ENCODE measurements around the gene TOMM40.
"Not testable (repeated sequence)": the region's sequence is repeated elsewhere in the genome, so short reads cannot be mapped to it uniquely, and the experiment has no call there.

TOMM40 gene

GRCh38 chr19:44897835-44898234, 6.8 kb downstream of the TOMM40 start:
- DNase-seq (ENCODE audit: low read depth) = no peak

- DNase-seq (ENCODE audit: low read depth) = no peak
Measured at GRCh38 chr19:44900328-44901244, 9.5 kb downstream of the TOMM40 start.

GRCh38 chr19:44903216-44903601, 12.2 kb downstream of the TOMM40 start:
- no peak for DNase-seq (ENCODE audit: low read depth)

DNA sequence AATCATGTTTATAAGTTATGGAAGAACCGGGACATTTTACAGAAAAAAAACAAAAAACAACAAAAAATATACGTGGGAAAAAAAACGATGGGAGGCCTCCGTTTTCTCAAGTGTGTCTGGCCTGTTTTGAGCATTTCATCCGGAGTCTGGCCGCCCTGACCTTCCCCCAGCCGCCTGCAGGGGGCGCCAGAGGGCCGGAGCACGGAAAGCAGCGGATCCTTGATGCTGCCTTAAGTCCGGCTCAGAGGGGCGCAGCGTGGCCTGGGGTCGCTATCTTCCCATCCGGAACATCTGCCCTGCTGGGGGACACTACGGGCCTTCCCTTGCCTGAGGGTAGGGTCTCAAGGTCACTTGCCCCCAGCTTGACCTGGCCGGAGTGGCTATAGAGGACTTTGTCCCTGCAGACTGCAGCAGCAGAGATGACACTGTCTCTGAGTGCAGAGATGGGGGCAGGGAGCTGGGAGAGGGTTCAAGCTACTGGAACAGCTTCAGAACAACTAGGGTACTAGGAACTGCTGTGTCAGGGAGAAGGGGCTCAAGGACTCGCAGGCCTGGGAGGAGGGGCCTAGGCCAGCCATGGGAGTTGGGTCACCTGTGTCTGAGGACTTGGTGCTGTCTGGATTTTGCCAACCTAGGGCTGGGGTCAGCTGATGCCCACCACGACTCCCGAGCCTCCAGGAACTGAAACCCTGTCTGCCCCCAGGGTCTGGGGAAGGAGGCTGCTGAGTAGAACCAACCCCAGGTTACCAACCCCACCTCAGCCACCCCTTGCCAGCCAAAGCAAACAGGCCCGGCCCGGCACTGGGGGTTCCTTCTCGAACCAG, 12.8 kb downstream of the TOMM40 start:
- DNase-seq (ENCODE audit: low read depth) = peak; percentile 42

GRCh38 chr19:44904426-44904994, 13.5 kb downstream of the TOMM40 start:
- DNase-seq (ENCODE audit: low read depth) = no peak

GRCh38 chr19:44905437-44906160, 14.5 kb downstream of the TOMM40 start, which contains the start of gene APOE:
Gene APOE, plus strand, starts transcription at chr19:44905796. Its CDS starts 829 bp downstream, at chr19:44906625.
- DNase-seq (ENCODE audit: low read depth) = no peak

GRCh38 chr19:44907613-44908012, 16.6 kb downstream of the TOMM40 start:
- no peak for DNase-seq (ENCODE audit: low read depth)

DNA sequence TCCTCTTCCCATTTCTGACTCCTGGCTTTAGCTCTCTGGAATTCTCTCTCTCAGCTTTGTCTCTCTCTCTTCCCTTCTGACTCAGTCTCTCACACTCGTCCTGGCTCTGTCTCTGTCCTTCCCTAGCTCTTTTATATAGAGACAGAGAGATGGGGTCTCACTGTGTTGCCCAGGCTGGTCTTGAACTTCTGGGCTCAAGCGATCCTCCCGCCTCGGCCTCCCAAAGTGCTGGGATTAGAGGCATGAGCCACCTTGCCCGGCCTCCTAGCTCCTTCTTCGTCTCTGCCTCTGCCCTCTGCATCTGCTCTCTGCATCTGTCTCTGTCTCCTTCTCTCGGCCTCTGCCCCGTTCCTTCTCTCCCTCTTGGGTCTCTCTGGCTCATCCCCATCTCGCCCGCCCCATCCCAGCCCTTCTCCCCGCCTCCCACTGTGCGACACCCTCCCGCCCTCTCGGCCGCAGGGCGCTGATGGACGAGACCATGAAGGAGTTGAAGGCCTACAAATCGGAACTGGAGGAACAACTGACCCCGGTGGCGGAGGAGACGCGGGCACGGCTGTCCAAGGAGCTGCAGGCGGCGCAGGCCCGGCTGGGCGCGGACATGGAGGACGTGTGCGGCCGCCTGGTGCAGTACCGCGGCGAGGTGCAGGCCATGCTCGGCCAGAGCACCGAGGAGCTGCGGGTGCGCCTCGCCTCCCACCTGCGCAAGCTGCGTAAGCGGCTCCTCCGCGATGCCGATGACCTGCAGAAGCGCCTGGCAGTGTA, 17.2 kb downstream of the TOMM40 start:
- DNase-seq (ENCODE audit: low read depth) = no peak

GRCh38 chr19:44908836-44909261, 17.8 kb downstream of the TOMM40 start:
- DNase-seq (ENCODE audit: low read depth) = no peak

- no peak for DNase-seq (ENCODE audit: low read depth)
Measured at GRCh38 chr19:44909775-44910174, 18.7 kb downstream of the TOMM40 start.

DNA sequence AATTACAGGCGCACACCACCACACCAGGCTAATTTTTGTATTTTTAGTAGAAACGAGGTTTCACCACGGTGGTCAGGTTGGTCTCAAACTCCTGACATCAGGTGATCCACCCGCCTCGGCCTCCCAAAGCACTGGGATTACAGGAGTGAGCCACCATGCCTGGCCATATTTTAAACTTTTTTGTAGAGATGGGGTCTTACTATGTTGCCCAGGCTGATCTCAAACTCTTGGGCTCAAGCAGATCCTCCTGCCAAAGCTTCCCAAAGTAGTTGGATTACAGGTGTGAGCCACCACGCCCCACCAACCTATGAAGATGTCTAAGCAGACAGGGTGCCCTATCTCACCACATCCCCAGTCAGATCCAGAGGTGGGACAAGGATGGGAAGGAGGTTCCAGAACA, 20.8 kb downstream of the TOMM40 start:
- not testable (repeated sequence) for DNase-seq (ENCODE audit: low read depth)

DNA sequence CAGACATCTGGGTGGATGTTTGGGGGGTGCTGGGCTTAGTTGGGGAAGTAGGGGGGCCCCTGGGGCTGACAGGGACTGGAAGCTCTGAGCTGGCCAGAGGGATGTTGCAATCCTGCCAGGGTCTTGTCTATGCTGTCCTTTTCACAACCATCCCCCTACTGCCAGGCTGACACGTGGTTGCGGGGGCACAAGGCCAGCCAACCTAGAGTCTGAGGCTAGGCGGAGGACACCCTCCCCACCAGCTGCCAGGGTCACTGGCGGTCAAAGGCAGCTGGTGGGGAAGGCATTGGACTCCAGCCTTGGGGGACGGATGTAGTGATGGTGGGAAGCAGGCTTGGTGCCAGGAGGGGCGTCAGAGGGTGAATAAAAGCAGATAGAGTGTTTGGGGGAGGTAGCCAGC, 21.8 kb downstream of the TOMM40 start:
- no peak for DNase-seq (ENCODE audit: low read depth)

GRCh38 chr19:44913512-44914432, 22.7 kb downstream of the TOMM40 start:
- not testable (repeated sequence) for DNase-seq (ENCODE audit: low read depth)

DNA sequence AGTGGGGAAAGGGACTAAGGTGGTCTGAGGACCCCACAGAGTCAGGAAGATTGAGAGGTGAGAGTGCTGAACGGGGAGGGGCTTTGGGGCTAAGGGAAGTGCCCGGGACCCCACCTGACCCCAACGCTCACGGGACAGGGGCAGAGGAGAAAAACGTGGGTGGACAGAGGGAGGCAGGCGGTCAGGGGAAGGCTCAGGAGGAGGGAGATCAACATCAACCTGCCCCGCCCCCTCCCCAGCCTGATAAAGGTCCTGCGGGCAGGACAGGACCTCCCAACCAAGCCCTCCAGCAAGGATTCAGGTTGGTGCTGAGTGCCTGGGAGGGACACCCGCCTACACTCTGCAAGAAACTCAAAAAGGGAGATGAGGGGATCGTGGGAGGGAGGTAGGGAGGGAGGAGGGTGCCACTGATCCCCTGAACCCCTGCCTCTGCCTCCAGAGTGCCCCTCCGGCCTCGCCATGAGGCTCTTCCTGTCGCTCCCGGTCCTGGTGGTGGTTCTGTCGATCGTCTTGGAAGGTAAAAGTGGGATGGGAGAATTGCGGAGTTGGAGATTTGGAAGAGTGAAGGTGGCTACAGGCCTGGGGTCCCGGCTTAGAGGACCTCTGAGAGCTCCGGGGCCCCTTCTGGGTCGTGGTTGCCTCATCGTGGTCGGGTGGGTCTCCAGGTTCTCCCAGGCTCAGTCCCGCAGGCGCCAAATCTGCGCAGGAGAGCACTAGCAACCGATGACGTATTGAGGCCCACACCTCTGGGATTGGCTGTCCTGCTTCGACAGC, 23.6 kb downstream of the TOMM40 start, which contains the start of gene APOC1:
Gene APOC1 (plus strand): TSS at position 176 of the 774 bp plus-strand sequence. CDS start 284 bp downstream, at position 460.
- peak; percentile 55 for DNase-seq (ENCODE audit: low read depth)

GRCh38 chr19:44924243-44924725, 33.2 kb downstream of the TOMM40 start:
- DNase-seq (ENCODE audit: low read depth) = no peak

DNA sequence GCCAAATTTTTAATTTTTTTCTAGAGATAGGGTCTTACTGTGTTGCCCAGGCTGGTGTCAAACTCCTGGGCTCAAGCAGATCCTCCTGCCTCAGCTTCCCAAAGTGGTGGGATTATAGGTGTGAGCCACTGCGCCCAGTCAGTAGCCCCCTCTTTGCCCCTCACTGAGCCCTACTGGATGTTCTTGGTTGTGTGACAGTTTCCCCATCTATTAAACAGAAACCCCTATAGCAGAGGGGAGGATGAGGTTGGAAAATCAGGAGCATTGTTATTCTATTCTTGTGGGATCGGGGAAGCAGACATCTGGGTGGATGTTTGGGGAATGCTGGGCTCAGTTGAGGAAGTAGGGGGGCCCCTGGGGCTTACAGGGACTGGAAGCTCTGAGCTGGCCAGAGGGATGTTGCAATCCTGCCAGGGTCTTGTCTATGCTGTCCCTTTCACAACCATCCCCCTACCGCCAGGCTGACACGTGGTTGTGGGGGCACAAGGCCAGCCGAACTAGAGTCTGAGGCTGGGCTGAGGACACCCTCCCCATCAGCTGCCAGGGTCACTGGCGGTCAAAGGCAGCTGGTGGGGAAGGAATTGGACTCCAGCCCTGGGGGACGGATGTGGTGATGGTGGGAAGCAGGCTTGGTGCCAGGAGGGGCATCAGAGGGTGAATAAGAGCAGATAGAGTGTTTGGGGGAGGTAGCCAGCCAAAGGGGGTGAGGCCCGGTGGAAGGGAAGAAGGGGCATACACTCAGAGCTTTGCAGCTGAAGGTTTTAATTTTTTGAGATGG, 34.2 kb downstream of the TOMM40 start:
- no peak for DNase-seq (ENCODE audit: low read depth)

GRCh38 chr19:44926245-44927077, 35.4 kb downstream of the TOMM40 start:
- not testable (repeated sequence) for DNase-seq (ENCODE audit: low read depth)

Data from stimulated activated CD8-positive, alpha-beta memory T cell treated with anti-CD3 and anti-CD28 coated beads, Interleukin-12 subunit alpha, Interleukin-12 subunit beta, amount 100 ng/mL, for 4 hours (primary cell).